Right forelimb (tissue), 1 donor: ENCODE measurements around the gene TMTC4.
"Not testable (repeated sequence)": the region's sequence is repeated elsewhere in the genome, so short reads cannot be mapped to it uniquely, and the experiment has no call there.

Experiments used
- DNase-seq: peaks from one replicate; pipeline ENCODE4 v3.0.0-alpha.2; 2018

The TMTC4 gene

GRCh38 chr13:100581030-100581429 lies 93.6 kb downstream of the TMTC4 start:
- no peak for DNase-seq

GRCh38 chr13:100580045-100580444 lies 94.5 kb downstream of the TMTC4 start:
- no peak for DNase-seq

- DNase-seq = not testable (repeated sequence)
Observed at GRCh38 chr13:100577239-100577638, 97.4 kb downstream of the TMTC4 start.

GRCh38 chr13:100573121-100573520 lies 101.5 kb downstream of the TMTC4 start:
- DNase-seq = no peak

- no peak for DNase-seq
Observed at GRCh38 chr13:100566543-100566942, 108.1 kb downstream of the TMTC4 start.

GRCh38 chr13:100565286-100565685 lies 109.3 kb downstream of the TMTC4 start:
- no peak for DNase-seq

GRCh38 chr13:100564444-100565223 lies 110.0 kb downstream of the TMTC4 start:
- DNase-seq = no peak

GRCh38 chr13:100563779-100564178 lies 110.8 kb downstream of the TMTC4 start:
- no peak for DNase-seq

GRCh38 chr13:100561599-100562204 lies 112.9 kb downstream of the TMTC4 start:
- DNase-seq = no peak

GRCh38 chr13:100561158-100561499 lies 113.5 kb downstream of the TMTC4 start:
- no peak for DNase-seq

- no peak for DNase-seq
Observed at GRCh38 chr13:100560498-100561157, 114.0 kb downstream of the TMTC4 start.

- DNase-seq = no peak
Observed at GRCh38 chr13:100559886-100560285, 114.7 kb downstream of the TMTC4 start.
